GM18502 (cell line): Measurements from ENCODE around the gene MS4A3.
"Not testable (repeated sequence)": the region's sequence is repeated elsewhere in the genome, so short reads cannot be mapped to it uniquely, and the experiment has no call there.

Experiments used
- ATAC-seq: cut with Tn5 transposase; IDR thresholded peaks from one replicate; pipeline ENCODE4 v1.9.1; 2021; ENCODE audit warnings: mild to moderate bottlenecking; ENCODE audit not compliant: unreplicated experiment, poor library complexity

The MS4A3 gene, protein sequence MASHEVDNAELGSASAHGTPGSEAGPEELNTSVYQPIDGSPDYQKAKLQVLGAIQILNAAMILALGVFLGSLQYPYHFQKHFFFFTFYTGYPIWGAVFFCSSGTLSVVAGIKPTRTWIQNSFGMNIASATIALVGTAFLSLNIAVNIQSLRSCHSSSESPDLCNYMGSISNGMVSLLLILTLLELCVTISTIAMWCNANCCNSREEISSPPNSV

DNA sequence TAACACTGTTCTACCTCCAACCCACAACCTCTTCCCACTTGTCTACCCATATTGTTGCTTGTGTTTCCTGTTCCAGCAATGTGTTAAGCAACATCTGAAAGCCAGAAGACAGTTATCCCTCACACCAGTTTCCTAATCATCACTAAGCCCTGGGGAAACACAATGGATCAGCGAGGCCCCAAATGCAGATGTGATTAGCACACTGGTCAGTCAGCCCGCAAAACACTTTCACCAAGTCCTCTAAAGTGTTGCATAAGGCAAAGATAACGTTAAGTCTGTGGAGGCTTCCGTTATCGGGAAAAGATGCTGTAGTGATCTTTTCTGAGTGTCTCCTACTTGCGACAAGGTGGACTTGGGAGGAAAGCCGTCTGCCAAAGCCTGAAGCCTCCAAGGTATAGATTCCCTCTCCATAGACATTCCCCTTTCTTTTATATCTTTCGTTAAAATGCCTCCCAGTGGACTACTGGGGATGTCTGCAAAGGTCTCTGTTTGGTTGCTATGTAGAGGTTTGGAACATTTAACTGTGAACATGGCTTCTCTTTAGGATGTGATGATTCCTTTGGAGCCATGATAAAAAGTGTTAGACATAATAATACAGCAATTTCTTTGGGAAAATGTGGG lies at the start of gene MS4A3:
Gene MS4A3 (plus strand): TSS at position 317 of the 621 bp plus-strand sequence. CDS start 4,496 bp downstream, outside the sequence.
- no peak for ATAC-seq

GRCh38 chr11:60016881-60017280 lies 39.6 kb upstream of the MS4A3 start, which contains the start of gene OOSP4B:
Gene OOSP4B, plus strand, starts transcription at chr11:60017181.
- ATAC-seq = no peak

DNA sequence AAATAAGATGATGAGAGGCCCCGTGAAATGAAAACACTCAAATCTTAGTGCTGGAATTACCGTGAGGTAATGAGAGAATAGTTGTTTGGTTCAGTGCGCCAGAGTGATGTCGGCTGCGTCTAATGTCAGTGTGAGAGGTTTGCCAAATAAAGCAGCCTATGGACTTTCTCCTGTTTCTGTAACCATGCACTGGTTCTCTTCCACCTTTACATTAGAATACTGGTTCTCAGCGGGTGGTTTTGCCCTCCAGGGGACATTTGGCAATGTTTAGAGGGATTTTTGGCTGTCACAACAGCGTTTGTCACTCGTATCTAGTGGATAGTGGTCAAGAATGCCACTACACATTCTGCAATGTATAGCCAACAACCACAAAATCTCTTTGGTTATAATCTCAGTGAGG lies 38.4 kb upstream of the MS4A3 start:
- no peak for ATAC-seq

DNA sequence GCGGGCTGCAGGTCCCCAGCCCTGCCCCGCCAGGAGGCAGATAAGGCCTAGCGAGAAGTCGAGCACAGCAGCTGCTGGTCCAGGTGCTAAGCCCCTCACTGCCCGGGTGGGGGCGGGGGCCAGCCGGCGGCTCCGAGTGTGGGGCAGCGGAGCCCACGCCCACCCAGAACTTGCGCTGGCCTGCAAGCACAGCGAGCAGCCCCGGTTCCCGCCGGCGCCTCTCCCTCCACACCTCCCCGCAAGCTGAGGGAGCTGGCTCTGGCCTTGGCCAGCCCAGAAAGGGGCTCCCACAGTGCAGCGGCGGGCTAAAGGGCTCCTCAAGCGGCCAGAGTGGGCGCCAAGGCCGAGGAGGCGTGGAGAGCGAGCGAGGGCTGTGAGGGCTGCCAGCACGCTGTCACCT lies 36.1 kb upstream of the MS4A3 start:
- ATAC-seq = not testable (repeated sequence)

DNA sequence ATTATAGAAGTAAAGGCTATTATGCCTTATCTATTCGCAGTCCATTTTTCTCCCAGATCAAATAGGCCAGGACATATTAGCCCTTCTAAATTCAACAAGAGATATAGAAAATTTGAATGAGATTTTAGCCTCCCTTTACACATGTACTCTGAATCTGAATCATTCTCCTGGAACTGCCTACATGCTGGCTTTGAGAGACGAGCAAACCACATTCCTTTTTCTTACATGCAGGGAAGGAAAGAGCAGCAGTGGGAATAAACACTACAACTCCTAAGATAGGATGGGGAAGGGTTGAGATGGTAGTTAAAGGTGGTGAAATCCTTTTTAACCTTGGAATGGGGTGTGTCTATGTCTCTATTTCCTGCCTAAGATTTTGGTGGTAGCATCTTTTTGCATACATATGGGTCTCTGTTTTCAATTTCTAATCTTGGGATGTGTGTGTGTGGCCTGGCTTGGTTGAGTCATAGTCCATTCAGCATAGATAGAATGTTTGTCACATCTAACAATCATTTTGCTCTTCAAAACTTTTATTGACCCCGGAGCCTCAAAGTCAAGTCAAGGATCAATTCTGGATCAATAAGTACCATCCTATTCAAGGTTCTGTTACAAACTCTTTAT lies 27.3 kb upstream of the MS4A3 start:
- ATAC-seq = no peak

GRCh38 chr11:60040109-60040508 lies 16.4 kb upstream of the MS4A3 start, which contains the start of gene OOSP2:
Gene OOSP2, plus strand, starts transcription at chr11:60040409. Its CDS starts 51 bp downstream, at chr11:60040460.
- no peak for ATAC-seq

- ATAC-seq = not testable (repeated sequence)
These were observed 6.0 kb upstream of the MS4A3 start for GRCh38 chr11:60050422-60050821.

DNA sequence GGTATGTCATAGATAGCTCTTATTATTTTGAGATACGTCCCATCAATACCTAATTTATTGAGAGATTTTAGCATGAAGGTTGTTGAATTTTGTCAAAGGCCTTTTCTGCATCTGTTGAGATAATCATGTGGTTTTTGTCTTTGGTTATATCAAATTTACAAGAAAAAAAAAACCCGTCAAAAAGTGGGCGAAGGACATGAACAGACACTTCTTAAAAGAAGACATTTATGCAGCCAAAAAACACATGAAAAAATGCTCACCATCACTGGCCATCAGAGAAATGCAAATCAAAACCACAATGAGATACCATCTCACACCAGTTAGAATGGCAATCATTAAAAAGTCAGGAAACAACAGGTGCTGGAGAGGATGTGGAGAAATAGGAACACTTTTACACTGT lies 5.6 kb upstream of the MS4A3 start:
- not testable (repeated sequence) for ATAC-seq

- no peak for ATAC-seq
These were observed 2.6 kb downstream of the MS4A3 start for GRCh38 chr11:60059052-60059451.

- ATAC-seq = no peak
These were observed 3.2 kb downstream of the MS4A3 start for GRCh38 chr11:60059521-60060240.

DNA sequence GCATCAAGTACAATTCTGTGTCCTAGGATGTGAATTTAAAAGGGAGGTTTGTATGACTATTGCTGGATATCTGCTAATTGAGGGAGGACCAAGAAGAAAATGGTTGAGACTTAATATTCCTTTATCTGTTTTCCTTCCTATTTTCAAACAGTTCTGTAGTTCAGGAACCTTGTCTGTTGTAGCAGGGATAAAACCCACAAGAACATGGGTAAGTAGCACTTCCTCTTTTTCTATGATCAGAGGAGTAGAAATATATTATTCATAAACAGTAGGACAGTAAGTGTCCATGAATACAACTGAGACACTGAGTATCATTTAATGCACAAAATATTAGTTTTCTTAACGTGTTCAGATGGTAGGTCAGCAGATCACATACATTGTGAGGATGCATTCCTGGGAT lies 7.6 kb downstream of the MS4A3 start:
- no peak for ATAC-seq

GRCh38 chr11:60065801-60066200 lies 9.3 kb downstream of the MS4A3 start:
- no peak for ATAC-seq

DNA sequence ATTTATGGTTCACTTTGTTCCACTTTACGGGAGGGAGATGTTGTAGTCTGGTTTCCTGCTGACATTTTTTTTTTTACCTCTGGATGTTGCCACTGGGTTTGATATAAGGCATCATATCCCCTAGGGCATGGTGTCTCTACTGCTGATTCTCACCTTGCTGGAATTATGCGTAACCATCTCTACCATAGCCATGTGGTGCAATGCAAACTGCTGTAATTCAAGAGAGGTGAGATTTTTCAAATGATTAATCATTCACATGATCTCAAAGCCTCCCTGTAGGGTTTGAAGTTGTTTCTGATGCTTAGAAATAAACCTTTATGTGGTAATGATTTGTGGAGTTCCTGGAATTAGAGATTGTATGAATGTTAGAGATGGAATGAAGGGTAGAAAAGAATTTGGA lies 13.0 kb downstream of the MS4A3 start:
- no peak for ATAC-seq

DNA sequence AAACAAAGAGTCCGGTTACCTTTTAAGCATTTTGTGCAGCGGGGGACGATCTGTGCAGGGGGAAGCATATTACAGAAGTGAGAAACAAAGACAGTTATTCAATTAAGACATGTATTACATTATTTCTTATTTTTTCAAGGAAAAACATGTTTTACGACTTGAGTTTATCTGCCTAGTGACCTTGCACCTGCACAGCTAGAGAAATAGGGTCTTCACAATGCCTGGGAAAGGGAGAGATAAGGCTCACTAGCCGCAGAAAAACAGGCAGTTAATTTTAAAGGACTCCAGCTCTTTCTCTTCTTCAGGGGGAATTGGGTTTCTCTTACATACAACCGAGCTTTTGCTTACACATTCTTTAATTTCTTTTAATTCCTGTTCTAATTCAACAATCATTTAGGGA lies 15.2 kb downstream of the MS4A3 start:
- ATAC-seq = not testable (repeated sequence)

GRCh38 chr11:60077216-60077817 lies 20.9 kb downstream of the MS4A3 start:
- no peak for ATAC-seq

GRCh38 chr11:60077981-60078380 lies 21.5 kb downstream of the MS4A3 start:
- ATAC-seq = no peak

- ATAC-seq = no peak
These were observed 22.3 kb downstream of the MS4A3 start for GRCh38 chr11:60078745-60079144.

DNA sequence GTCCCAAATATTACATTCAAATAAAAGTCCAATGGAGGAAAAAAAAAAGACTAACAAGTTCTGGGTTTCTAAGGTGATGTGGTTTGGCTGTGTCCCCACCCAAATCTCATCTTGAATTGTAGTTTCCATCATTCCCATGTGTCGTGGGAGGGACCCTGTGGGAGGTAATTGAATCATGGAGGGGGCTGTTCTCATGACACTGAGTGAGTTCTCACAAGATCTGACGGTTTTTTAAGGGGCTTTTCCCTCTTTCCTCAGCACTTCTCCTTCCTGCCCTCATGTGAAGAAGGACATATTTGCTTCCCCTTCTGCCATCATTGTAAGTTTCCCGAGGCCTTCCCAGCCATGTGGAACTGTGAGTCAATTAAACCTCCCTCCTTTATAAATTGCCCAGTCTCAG lies 24.1 kb downstream of the MS4A3 start:
- no peak for ATAC-seq

DNA sequence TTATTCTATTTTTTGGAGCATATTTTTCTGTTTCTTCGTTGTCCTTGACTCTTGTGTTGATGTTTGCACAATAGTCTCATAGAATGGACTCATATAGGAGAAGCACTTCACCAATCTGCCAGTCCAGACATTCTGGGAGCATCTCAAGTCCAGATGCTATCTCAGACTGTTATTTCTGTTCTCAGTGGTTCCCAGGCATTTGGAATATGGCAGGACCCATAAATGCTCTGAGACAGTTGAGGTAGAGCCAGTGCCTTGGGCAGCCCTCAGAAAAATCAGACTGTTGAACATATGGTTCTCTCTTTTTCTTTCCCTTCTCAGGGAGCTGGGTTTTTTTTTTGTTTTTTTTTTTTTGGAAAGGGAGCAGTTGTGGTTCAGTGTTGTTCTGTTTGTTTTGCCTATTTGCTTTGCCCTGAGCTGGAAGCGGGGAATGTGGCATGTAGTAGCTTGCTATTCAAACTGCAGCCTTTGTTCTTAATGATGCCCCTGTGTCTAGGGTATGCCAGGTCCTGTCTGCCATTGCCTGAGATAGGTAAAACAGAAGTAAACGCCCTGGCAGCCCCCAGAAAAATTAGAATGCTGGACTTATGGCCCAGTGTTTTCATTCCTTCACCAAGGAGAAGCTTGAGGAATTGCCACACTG lies 28.3 kb downstream of the MS4A3 start:
- no peak for ATAC-seq

DNA sequence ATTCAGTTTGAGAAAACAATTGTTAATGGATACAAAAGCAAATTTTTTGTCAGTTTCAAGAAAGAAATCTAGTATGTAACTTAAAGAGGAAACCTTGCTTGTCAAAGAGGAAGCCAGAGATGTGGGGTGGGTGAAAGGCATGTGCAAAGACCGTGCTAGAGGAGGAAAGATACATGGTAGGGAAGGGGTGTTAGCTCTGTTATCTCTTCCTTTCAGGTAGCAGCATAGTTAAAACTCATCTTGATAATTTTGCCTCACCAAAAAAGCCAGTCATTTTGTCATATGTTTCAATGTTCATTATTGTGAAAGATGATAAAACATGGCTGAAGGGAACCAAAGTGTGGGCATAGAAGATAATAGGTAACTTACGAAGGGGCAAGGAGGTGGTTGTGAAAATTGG lies 29.4 kb downstream of the MS4A3 start:
- no peak for ATAC-seq
